ENCODE data around the gene RASA2. TPM values are rescaled to one million over a fixed set of nuclear protein-coding genes. Genes with fewer than 3 reads are reported as not detected.

Gene RASA2
- total RNA-seq, 4 donors from 2014 or later: 12.0 to 45.5 (median 23.3) TPM

DNA sequence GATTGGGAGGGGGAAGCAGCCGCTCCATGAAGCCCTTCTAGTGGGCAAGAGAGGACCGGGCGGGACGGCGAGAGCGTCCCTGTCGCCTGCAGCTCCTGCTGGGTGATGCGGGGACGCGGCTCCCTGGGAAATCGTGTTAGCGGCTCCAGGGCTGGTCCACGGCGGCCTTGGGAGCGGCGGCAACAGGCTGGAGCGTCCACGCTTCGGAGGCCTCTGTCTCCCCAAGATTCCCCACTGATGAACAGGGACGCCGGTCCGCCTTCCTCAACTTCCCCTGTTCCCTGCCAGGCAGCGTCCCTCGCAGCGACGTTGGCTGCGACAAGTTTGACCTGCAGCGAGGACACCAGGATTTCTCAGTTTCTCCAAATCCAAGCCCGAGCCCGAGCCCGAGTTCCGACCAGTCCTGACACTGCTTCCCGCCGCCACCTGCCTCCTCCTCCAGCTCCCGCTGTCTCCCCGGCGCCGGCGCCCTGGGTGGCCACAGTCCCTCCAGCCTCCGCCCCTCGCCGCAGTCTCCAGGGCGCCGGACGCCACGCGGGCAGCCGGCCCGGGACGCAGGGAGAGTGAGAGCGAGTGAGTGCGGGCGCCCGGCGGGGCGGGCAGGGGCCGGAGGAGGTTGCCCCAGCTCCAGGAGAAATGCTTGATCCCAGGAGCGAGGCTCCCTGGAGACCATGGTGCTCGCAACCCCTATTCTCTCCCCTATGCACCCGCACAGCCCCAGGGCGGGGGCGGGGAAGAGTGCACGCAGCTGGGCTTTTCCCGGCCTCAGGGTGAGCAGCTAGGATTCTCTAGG lies 173.2 kb downstream of the RASA2 start:
- no peaks in the 10 kb centered on the region for H3K36me3 ChIP-seq
- TF ChIP-seq, protein P1, sequence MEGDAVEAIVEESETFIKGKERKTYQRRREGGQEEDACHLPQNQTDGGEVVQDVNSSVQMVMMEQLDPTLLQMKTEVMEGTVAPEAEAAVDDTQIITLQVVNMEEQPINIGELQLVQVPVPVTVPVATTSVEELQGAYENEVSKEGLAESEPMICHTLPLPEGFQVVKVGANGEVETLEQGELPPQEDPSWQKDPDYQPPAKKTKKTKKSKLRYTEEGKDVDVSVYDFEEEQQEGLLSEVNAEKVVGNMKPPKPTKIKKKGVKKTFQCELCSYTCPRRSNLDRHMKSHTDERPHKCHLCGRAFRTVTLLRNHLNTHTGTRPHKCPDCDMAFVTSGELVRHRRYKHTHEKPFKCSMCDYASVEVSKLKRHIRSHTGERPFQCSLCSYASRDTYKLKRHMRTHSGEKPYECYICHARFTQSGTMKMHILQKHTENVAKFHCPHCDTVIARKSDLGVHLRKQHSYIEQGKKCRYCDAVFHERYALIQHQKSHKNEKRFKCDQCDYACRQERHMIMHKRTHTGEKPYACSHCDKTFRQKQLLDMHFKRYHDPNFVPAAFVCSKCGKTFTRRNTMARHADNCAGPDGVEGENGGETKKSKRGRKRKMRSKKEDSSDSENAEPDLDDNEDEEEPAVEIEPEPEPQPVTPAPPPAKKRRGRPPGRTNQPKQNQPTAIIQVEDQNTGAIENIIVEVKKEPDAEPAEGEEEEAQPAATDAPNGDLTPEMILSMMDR (IDR thresholded peaks at IDR 0.05): no peak
- peak in 1 of 2 donors; percentile 26 for TF ChIP-seq POLR2A (IDR thresholded peaks at IDR 0.05)
- H3K4me1 ChIP-seq: peaks cover 16 to 22% of the 10 kb centered on the region in 2 donors
- no peaks in the 10 kb centered on the region for H3K9me3 ChIP-seq
- H3K27ac ChIP-seq: peak overlapping the region in 2 of 3 donors; percentile 12 to 35
- 1 to 3% methylated on average over 38 to 44 of the region's 64 CpGs for WGBS, 2 donors
- peak overlapping the region; percentile 23 to 49 (median 30) for H3K4me3 ChIP-seq (replicated peaks in 1 of 3)
- H3K27me3 ChIP-seq: no peaks in the 10 kb centered on the region
- intact Hi-C loops (cut with DNase I): no loop called here
- DNase-seq: peak; percentile 78 to 83

- TF ChIP-seq, protein P1 (IDR thresholded peaks at IDR 0.05): no peak
- no peak for TF ChIP-seq POLR2A (IDR thresholded peaks at IDR 0.05)
- no peaks in the 10 kb centered on the region for H3K9me3 ChIP-seq
- H3K36me3 ChIP-seq: no peaks in the 10 kb centered on the region
- no peaks in the 10 kb centered on the region for H3K27me3 ChIP-seq
- H3K27ac ChIP-seq: peak overlapping the region in 2 of 3 donors; percentile 12 to 35
- peaks cover 16 to 22% of the 10 kb centered on the region in 2 donors for H3K4me1 ChIP-seq
- peak overlapping the region in 1 of 3 donors; percentile 49 for H3K4me3 ChIP-seq (replicated peaks in 1 of 3)
- no peak for DNase-seq
- intact Hi-C loops (cut with DNase I): no loop called here
- 34 to 56% methylated on average over 8 to 9 of the region's 9 CpGs for WGBS, 2 donors
These were observed 173.8 kb downstream of the RASA2 start for GRCh38 chr3:141660614-141660947.

DNA sequence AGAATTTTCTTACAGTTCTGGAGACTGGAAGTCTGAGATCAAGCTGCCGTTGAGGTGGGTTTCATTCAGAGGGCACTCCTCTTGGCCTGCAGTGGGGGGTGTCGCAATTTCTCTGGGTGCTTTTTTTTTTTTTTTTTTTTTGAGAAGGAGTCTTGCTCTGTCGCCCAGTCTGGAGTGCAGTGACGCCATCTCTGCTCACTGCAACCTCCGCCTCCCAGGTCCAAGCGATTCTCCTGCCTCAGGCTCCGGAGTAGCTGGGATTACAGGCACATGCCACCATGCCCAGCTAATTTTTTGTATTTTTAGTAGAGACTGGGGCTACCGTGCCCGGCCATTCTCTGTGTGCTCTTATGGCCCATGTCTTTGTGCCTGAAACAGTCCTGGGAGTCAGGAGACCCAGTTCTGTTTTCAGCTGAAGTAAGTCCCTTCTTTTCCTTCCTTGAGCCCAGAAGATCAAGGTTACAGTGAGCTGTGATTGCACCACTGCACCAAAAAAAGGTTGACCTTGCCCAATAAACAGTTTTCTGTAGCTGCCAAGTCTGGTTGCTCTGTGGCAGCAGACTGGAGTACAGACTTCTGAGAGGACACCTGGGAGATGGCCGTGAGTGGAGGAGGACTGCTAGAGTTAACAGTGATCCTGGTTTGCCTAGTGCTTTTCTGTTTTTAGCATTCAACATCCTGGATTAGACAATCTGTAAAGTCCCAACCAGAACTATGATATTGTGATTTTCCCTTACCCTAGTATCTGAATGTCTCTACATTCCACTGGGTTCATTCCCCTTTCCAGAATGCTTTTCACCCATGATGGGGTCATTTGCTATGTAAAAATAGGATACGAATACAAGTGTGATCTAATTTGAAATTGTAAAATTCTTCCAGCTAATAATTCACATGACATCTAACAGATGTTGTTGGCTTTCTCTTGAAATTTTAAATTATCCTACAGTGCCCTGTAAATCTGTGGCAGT lies 174.7 kb downstream of the RASA2 start:
- no peak overlapping the region for H3K27ac ChIP-seq
- TF ChIP-seq, protein P1 (IDR thresholded peaks at IDR 0.05): no peak
- no peak for TF ChIP-seq POLR2A (IDR thresholded peaks at IDR 0.05)
- no peaks in the 10 kb centered on the region for H3K36me3 ChIP-seq
- H3K9me3 ChIP-seq: no peaks in the 10 kb centered on the region
- H3K27me3 ChIP-seq: no peaks in the 10 kb centered on the region
- intact Hi-C loops (cut with DNase I): no loop called here
- no peak overlapping the region for H3K4me3 ChIP-seq (replicated peaks in 1 of 3)
- 94 to 96% methylated on average over 11 of the region's 11 CpGs for WGBS, 2 donors
- no peak for DNase-seq
- H3K4me1 ChIP-seq: peaks cover 16 to 22% of the 10 kb centered on the region in 2 donors

- Histone ChIP-seq H3K36me3 (no peaks in the 10 kb centered on the region), H3K27me3 (no peaks in the 10 kb centered on the region), H3K4me3 (replicated peaks in 1 of 3) (no peak overlapping the region), H3K4me1 (peaks cover 16 to 22% of the 10 kb centered on the region in 2 donors), H3K9me3 (no peaks in the 10 kb centered on the region), H3K27ac (peak overlapping the region; percentile 53 to 70 (median 62))
- intact Hi-C loops (cut with DNase I): no loop called here
- peak; percentile 73 to 77 for DNase-seq
- WGBS, 2 donors: 40 to 45% methylated on average over 8 of the region's 8 CpGs
- TF ChIP-seq, protein P1 (IDR thresholded peaks at IDR 0.05): no peak
- no peak for TF ChIP-seq POLR2A (IDR thresholded peaks at IDR 0.05)
These were observed 177.2 kb downstream of the RASA2 start for GRCh38 chr3:141663993-141664392.

Other genes with a start within 250 kb of the RASA2 start
- gene ZBTB38, start 118.5 kb upstream of the RASA2 start, total RNA-seq: 100 to 1,000 TPM; 143 to 185 (median 165) TPM